Muscle layer of colon (tissue), 2 donors: Measurements from ENCODE around the gene YBX2.

Experiments used
- H3K27ac ChIP-seq: one replicate; pipeline ENCODE4 v1.7.0; 2013; ENCODE audit warnings: low read depth, mild to moderate bottlenecking, low read length, moderate library complexity
- H3K27me3 ChIP-seq, 2 donors: one replicate each; pipeline ENCODE4 v1.7.0; 2013; ENCODE audit warnings: low read length in 2 of 2, mild to moderate bottlenecking in 2 of 2; ENCODE audit not compliant: insufficient read depth in 2 of 2, control insufficient read depth in 1 of 2
- H3K36me3 ChIP-seq: one replicate; pipeline ENCODE4 v1.7.0; 2013; ENCODE audit warnings: mild to moderate bottlenecking, low read length; ENCODE audit not compliant: insufficient read depth
- H3K4me1 ChIP-seq: one replicate; pipeline ENCODE4 v1.7.0; 2013; ENCODE audit warnings: mild to moderate bottlenecking, low read length; ENCODE audit not compliant: insufficient read depth
- H3K4me3 ChIP-seq, 2 donors: one replicate each; pipeline ENCODE4 v1.7.0; 2013; ENCODE audit warnings: low read length in 2 of 2, low read depth in 1 of 2, mild to moderate bottlenecking in 1 of 2, moderate library complexity in 1 of 2
- H3K9ac ChIP-seq: one replicate; pipeline ENCODE4 v1.7.0; 2013; ENCODE audit warnings: low read length
- H3K9me3 ChIP-seq: one replicate; pipeline ENCODE4 v1.7.0; 2013; ENCODE audit warnings: mild to moderate bottlenecking, low read length
- donor health status: abdominal sarcoma.
- donor health status: Adenocarcinoma of cecum.

Gene YBX2

DNA sequence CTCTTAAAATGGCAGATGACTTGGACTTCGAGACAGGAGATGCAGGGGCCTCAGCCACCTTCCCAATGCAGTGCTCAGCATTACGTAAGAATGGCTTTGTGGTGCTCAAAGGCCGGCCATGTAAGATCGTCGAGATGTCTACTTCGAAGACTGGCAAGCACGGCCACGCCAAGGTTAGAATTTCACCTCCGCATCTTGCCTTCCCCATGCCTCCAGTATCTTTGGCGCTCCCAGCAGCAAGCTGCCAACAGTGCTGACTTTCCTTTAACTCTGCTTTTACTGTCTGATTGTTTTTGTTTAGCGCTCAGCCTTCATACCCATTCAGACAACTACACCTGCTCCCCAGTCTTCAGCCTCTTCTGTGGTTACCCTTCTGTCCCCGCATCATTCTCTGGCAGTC is 15.2 kb upstream of the YBX2 start:
- Histone ChIP-seq H3K9ac (peak overlapping the region; percentile 91), H3K36me3 (peaks cover 46% of the 10 kb centered on the region), H3K4me3 (peak overlapping the region in 1 of 2 donors; percentile 93), H3K27me3 (no peaks in the 10 kb centered on the region), H3K27ac (no peak overlapping the region), H3K9me3 (no peaks in the 10 kb centered on the region), H3K4me1 (peaks cover 43% of the 10 kb centered on the region)

DNA sequence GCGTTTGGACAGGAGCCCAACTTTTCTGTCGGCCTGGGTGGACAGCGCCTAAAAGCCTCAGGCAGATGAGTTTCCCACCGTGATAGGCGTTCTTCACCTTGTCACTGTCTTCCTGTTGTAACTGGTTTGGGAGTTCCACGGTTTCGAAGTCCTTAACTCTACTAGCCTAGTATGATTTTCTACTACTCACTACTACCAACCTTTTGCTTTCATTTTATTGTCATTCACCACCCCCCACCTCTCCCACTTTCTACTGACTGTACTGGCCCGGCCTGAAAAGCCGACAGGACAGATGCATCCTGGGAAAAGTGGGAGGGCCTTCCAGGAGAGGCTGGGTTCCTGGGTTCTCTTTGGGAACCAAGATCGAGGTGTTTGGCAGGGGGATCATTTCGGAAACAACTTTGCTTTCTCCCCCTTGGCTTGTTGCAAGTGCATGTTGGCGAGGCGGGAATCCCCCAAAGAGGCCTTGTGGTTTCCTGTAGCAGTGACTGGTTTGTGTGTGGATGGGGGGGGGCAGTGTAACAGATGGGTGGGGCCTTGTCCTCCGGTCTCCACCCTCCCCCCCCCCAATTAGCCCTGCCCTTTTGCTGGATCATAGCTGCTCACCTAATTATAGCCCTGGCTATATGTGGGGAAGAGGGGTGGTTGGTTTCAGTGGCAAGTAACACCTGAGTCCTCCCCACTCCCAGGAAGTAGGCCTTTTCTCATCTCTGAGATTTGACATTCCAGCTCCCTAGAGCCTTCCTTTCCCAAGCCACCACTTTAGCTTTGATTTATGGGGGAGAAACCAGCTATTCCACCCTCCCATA is 14.4 kb upstream of the YBX2 start:
- Histone ChIP-seq H3K4me1 (peaks cover 35% of the 10 kb centered on the region), H3K36me3 (peaks cover 44% of the 10 kb centered on the region)

DNA sequence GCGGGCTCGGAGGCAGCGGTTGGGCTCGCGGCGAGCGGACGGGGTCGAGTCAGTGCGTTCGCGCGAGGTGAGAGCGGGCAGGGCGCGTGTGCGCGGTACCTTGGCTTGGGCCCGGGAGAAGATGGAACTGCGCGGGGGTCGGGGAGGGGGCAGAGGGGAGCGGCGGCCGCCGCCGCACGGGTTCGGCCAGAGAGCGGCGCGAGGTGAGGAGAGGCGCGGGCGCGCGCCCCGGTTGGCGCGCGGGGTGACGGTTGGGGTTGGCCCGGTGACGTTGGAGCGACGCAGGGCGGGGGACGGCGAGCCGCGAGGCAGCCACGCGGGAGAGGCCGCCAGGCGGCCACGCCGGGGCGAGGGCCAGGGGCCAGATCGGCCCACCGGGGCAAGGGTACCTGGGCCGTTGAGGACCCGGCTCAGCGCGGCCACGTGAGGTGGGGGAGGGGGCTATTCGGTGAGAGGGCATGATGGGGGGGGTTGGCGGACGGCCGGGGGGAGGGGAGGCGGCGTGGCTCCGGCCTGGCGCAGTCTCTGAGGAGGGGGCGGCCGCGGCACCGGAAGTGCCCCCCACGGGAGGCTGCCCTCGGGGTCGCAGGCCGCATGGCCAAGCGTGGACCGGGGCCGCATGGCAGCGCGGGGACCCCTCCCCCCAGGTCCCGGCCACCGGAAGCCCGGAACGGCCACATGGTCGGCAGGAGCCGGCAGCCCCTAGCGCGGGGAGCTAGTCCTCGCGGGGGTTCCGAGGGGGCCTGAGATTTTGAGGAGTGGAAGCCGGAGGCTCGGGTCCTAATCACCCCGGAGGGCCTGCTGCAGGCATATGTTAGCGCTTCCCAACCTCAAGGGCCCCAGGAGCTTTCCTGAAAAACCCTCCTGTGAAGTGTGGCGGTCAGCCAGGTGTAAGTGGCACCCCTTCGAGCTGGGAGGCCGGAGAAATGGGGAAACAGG is 13.5 kb upstream of the YBX2 start:
- H3K9me3 ChIP-seq = no peaks in the 10 kb centered on the region
- H3K27ac ChIP-seq = peak overlapping the region; percentile 96
- peak overlapping the region; percentile 91 for H3K9ac ChIP-seq
- H3K27me3 ChIP-seq = no peaks in the 10 kb centered on the region
- peaks cover 35% of the 10 kb centered on the region for H3K36me3 ChIP-seq
- peaks cover 26% of the 10 kb centered on the region for H3K4me1 ChIP-seq
- H3K4me3 ChIP-seq = peak overlapping the region; percentile 59 to 93

More for the DNA sequence above, 14.4 kb upstream of the YBX2 start:
- Histone ChIP-seq H3K4me3 (peak overlapping the region; percentile 59 to 93), H3K9me3 (no peaks in the 10 kb centered on the region), H3K9ac (peak overlapping the region; percentile 91), H3K27me3 (no peaks in the 10 kb centered on the region), H3K27ac (peak overlapping the region; percentile 96)

- Histone ChIP-seq H3K9ac (peak within 1 kb of the TSS; percentile 91), H3K36me3 (peaks cover 27% of the 10 kb centered on the region), H3K4me1 (peaks cover 18% of the 10 kb centered on the region), H3K27ac (peak within 1 kb of the TSS; percentile 96), H3K9me3 (no peaks in the 10 kb centered on the region), H3K27me3 (no peaks in the 10 kb centered on the region), H3K4me3 (peak within 1 kb of the TSS; percentile 59 to 93)
These were observed 12.7 kb upstream of the YBX2 start, which contains the start of gene EIF5A for GRCh38 chr17:7306911-7307685. TSS of gene EIF5A (plus strand) at chr17:7307628. CDS start at chr17:7309636, 2,008 bp downstream.

GRCh38 chr17:7304179-7304578 is 9.7 kb upstream of the YBX2 start:
- H3K4me1 ChIP-seq = peaks cover 4% of the 10 kb centered on the region
- no peak overlapping the region for H3K27ac ChIP-seq
- no peaks in the 10 kb centered on the region for H3K36me3 ChIP-seq
- H3K9ac ChIP-seq = no peak overlapping the region
- no peak overlapping the region for H3K4me3 ChIP-seq
- no peaks in the 10 kb centered on the region for H3K27me3 ChIP-seq
- no peaks in the 10 kb centered on the region for H3K9me3 ChIP-seq

- peak overlapping the region; percentile 73 for H3K27ac ChIP-seq
- H3K4me1 ChIP-seq = peaks cover 43% of the 10 kb centered on the region
- H3K4me3 ChIP-seq = peak overlapping the region in 1 of 2 donors; percentile 41
- H3K9me3 ChIP-seq = no peaks in the 10 kb centered on the region
- H3K27me3 ChIP-seq = peaks cover 0 to 15% of the 10 kb centered on the region in 2 donors
- H3K36me3 ChIP-seq = no peaks in the 10 kb centered on the region
- H3K9ac ChIP-seq = no peak overlapping the region
These were observed 1.9 kb upstream of the YBX2 start for GRCh38 chr17:7296189-7296861.

GRCh38 chr17:7295230-7296180 is 1.1 kb upstream of the YBX2 start:
- Histone ChIP-seq H3K9me3 (no peaks in the 10 kb centered on the region), H3K27ac (peak overlapping the region; percentile 73), H3K36me3 (no peaks in the 10 kb centered on the region), H3K4me3 (peak overlapping the region in 1 of 2 donors; percentile 36), H3K9ac (no peak overlapping the region), H3K4me1 (peaks cover 51% of the 10 kb centered on the region), H3K27me3 (peaks cover 0 to 15% of the 10 kb centered on the region in 2 donors)

DNA sequence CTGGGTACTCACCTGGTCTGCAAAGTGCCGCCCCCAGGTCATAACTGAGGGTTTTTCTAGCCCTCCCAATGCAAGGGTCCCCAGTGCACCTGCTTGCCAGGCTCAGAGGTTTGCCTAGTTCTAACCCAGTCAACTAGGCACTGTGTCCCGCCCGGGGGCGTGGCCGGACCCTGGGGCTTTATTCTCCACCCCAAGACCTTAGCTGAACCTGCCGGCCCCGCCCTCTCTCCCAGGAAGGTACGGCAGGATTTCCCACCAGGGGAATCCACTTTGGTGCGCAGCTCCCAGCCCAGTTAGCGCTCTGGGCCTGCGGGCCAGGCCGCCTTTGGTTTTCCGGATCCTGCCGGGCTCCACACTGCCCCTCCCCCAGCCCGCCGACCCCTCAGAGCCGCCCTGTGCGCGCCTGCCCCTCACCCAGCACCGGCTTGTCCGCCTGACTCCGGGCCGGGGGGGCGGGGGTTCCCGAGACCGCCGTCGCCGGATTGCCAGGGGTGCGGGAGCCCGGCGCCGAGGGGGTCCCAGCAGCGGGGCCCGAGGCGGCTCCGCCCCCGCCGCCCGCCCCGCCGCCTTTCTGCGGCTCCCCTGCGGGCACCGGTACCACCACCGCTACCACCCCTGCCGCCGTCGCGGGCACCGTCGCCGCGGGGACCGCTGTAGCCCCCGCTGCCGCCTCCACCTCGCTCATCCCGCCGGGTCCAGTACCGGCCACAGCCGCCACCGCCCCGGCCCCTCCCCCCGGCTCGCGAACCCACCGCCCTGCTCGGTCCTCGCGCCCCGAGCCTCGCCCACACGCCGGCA is 424 bp downstream of the YBX2 start:
- H3K4me1 ChIP-seq = peaks cover 51% of the 10 kb centered on the region
- H3K36me3 ChIP-seq = no peaks in the 10 kb centered on the region
- peaks cover 0 to 24% of the 10 kb centered on the region in 2 donors for H3K27me3 ChIP-seq
- peak overlapping the region; percentile 39 for H3K27ac ChIP-seq
- no peaks in the 10 kb centered on the region for H3K9me3 ChIP-seq
- H3K9ac ChIP-seq = no peak overlapping the region
- H3K4me3 ChIP-seq = peak overlapping the region; percentile 32 to 38

DNA sequence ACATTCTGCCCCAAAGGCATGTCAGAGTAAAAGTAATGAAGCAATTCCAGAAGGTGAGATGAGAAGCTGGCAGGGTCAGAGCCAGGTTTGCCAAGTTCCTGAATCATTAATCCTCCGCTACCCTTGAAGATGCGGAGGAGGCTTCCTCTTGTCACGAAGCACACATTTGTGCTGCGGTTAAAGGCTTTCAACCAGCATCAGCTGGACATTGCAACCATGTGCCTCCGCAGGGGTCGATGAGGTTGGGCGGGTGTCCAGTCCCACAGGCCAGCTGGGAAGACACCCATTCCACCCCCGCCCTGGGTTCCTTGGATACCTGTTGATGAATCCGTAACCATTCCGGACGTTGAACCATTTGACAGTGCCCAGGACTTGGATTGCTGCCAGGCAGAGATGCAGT is 1.3 kb downstream of the YBX2 start:
- peak overlapping the region in 1 of 2 donors; percentile 32 for H3K4me3 ChIP-seq
- peaks cover 0 to 24% of the 10 kb centered on the region in 2 donors for H3K27me3 ChIP-seq
- H3K27ac ChIP-seq = peak overlapping the region; percentile 4
- peaks cover 51% of the 10 kb centered on the region for H3K4me1 ChIP-seq
- H3K9ac ChIP-seq = no peak overlapping the region
- no peaks in the 10 kb centered on the region for H3K9me3 ChIP-seq
- no peaks in the 10 kb centered on the region for H3K36me3 ChIP-seq
